HepG2 (cell line): ENCODE measurements around the gene GP9. TPM values are rescaled to one million over a fixed set of nuclear protein-coding genes. Genes with fewer than 3 reads are reported as not detected.

ENCODE experiments used
- CBX2 ChIP-seq, 2 experiments: fragments of 200-600 bp in 1 of 2; sonication (generic); formaldehyde crosslinking in 1 of 2; IDR thresholded peaks; 2 replicates each; pipeline versions ENCODE4 v1.7.0 to v1.8.1; 2018 to 2022; ENCODE audit warnings: low read depth in 2 of 2, low read length in 1 of 2, mild to moderate bottlenecking in 1 of 2, missing genetic modification reagents in 1 of 2
- CHD4 ChIP-seq: fragments of 200-600 bp; sonication (generic); IDR thresholded peaks from 2 replicates; pipeline ENCODE4 v1.7.0; 2017; ENCODE audit warnings: mild to moderate bottlenecking, low read length, borderline replicate concordance
- CTCF ChIP-seq: sonication (generic); formaldehyde crosslinking; IDR thresholded peaks from 2 replicates; pipeline ENCODE4 v1.5.0; 2020; ENCODE audit warnings: mild to moderate bottlenecking, missing genetic modification reagents, moderate library complexity
- ELF4 ChIP-seq: sonication (generic); formaldehyde crosslinking; IDR thresholded peaks from 2 replicates; pipeline ENCODE4 v1.5.0; 2020; ENCODE audit warnings: missing genetic modification reagents, mild to moderate bottlenecking, moderate library complexity, borderline replicate concordance
- FOXC1 ChIP-seq: sonication (generic); formaldehyde crosslinking; IDR thresholded peaks from 2 replicates; pipeline ENCODE4 v1.8.0; 2022; ENCODE audit warnings: mild to moderate bottlenecking, missing genetic modification reagents, borderline replicate concordance
- GATAD2A ChIP-seq: IDR thresholded peaks from 2 replicates; pipeline ENCODE4 v1.6.1; 2016
- JUN ChIP-seq: sonication (generic); formaldehyde crosslinking; IDR thresholded peaks from 2 replicates; pipeline ENCODE4 v1.4.0; 2020; ENCODE audit warnings: mild to moderate bottlenecking, missing genetic modification reagents
- MNT ChIP-seq: fragments of 450-650 bp; IDR thresholded peaks from 2 replicates; pipeline ENCODE4 v1.6.1; 2016
- NFE2 ChIP-seq: sonication (generic); formaldehyde crosslinking; IDR thresholded peaks from 2 replicates; pipeline ENCODE4 v1.4.0; 2020; ENCODE audit warnings: missing genetic modification reagents
- SIX4 ChIP-seq: sonication (generic); formaldehyde crosslinking; IDR thresholded peaks from 2 replicates; pipeline ENCODE4 v1.4.0; 2020; ENCODE audit warnings: missing genetic modification reagents
- TAF15 ChIP-seq: fragments of 200-400 bp; formaldehyde crosslinking; IDR thresholded peaks from one replicate; pipeline ENCODE4 v1.6.1; 2018; ENCODE audit warnings: mild to moderate bottlenecking, low read depth, low read length; ENCODE audit not compliant: poor library complexity, severe bottlenecking
- TBX2 ChIP-seq: sonication (generic); formaldehyde crosslinking; IDR thresholded peaks from 2 replicates; pipeline ENCODE4 v1.5.0; 2020; ENCODE audit warnings: missing genetic modification reagents, mild to moderate bottlenecking, borderline replicate concordance
- TOE1 ChIP-seq: sonication (generic); formaldehyde crosslinking; IDR thresholded peaks from 2 replicates; pipeline ENCODE4 v1.4.0; 2020; ENCODE audit warnings: mild to moderate bottlenecking, missing genetic modification reagents
- ZBTB2 ChIP-seq: sonication (generic); formaldehyde crosslinking; IDR thresholded peaks from 2 replicates; pipeline ENCODE4 v1.8.0; 2022; ENCODE audit warnings: low read depth, missing genetic modification reagents
- ZSCAN21 ChIP-seq: sonication (generic); formaldehyde crosslinking; IDR thresholded peaks from 2 replicates; pipeline ENCODE4 v1.8.0; 2022; ENCODE audit warnings: mild to moderate bottlenecking, missing genetic modification reagents, moderate library complexity, borderline replicate concordance
- polyA plus RNA-seq, 8 experiments: library from polyadenylated mRNA; depleted of rRNA in 3 of 8; stranded (reverse) in 7 of 8; unstranded in 1 of 8; fragments of >200 nt; fragmentation: Illumina TruSeq in 4 of 8; extraction: Trizol in 4 of 8; gene quantifications; 2 replicates each; pipeline versions ENCODE4 v1.2.1 to v1.2.3, GENCODE V29; 2011 to 2016; ENCODE audit warnings: low read depth in 4 of 8, missing spikeins in 1 of 8, mixed read lengths in 1 of 8; ENCODE audit not compliant: insufficient read depth in 1 of 8
- total RNA-seq, 5 experiments: library from RNA; depleted of rRNA; stranded (reverse); fragments of >200 nt; fragmentation: Illumina TruSeq; extraction: Trizol; gene quantifications; 2 replicates each; pipeline ENCODE4 v1.2.3, GENCODE V29; 2016; ENCODE audit warnings: low read depth in 1 of 5
- TF ChIP-seq, protein P1 (sequence below): sonication (generic); formaldehyde crosslinking; IDR thresholded peaks from 2 replicates; pipeline ENCODE4 v1.5.0; 2020; ENCODE audit warnings: mild to moderate bottlenecking, missing genetic modification reagents, borderline replicate concordance
- TF ChIP-seq, protein P2 (sequence below): sonication (generic); formaldehyde crosslinking; conservative IDR thresholded peaks from 2 replicates; pipeline ENCODE4 v1.4.0; 2020; ENCODE audit warnings: missing genetic modification reagents
- TF ChIP-seq, protein P3 (sequence below): sonication (generic); formaldehyde crosslinking; IDR thresholded peaks from 2 replicates; pipeline ENCODE4 v1.4.0; 2020; ENCODE audit warnings: mild to moderate bottlenecking, low read depth, missing genetic modification reagents

Gene GP9
- total and polyA plus RNA-seq, 2 of the 13 experiments (the other 11 are each of a cell fraction or from before 2014, with no cell fraction given): not detected

- TF ChIP-seq, protein P1, sequence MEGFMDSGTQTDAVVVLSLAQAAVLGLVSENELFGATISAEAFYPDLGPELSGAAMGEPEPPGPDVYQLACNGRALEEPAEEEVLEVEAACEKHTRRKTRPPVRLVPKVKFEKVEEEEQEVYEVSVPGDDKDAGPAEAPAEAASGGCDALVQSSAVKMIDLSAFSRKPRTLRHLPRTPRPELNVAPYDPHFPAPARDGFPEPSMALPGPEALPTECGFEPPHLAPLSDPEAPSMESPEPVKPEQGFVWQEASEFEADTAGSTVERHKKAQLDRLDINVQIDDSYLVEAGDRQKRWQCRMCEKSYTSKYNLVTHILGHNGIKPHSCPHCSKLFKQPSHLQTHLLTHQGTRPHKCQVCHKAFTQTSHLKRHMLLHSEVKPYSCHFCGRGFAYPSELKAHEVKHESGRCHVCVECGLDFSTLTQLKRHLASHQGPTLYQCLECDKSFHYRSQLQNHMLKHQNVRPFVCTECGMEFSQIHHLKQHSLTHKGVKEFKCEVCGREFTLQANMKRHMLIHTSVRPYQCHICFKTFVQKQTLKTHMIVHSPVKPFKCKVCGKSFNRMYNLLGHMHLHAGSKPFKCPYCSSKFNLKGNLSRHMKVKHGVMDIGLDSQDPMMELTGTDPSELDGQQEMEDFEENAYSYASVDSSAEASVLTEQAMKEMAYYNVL (CRISPR knock-in tag): no peak
- TF ChIP-seq, protein P2, sequence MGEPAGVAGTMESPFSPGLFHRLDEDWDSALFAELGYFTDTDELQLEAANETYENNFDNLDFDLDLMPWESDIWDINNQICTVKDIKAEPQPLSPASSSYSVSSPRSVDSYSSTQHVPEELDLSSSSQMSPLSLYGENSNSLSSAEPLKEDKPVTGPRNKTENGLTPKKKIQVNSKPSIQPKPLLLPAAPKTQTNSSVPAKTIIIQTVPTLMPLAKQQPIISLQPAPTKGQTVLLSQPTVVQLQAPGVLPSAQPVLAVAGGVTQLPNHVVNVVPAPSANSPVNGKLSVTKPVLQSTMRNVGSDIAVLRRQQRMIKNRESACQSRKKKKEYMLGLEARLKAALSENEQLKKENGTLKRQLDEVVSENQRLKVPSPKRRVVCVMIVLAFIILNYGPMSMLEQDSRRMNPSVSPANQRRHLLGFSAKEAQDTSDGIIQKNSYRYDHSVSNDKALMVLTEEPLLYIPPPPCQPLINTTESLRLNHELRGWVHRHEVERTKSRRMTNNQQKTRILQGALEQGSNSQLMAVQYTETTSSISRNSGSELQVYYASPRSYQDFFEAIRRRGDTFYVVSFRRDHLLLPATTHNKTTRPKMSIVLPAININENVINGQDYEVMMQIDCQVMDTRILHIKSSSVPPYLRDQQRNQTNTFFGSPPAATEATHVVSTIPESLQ (CRISPR knock-in tag): no peak
- TF ChIP-seq TAF15 (no peak), TOE1 (no peak), ZBTB2 (no peak), ZSCAN21 (CRISPR knock-in tag) (no peak), SIX4 (CRISPR knock-in tag) (no peak), CBX2 (IDR thresholded peaks at IDR 0.05; ENCODE audit: low read depth, low read length) (no peak), CBX2 (CRISPR knock-in tag; IDR thresholded peaks at IDR 0.05; ENCODE audit: low read depth) (no peak), FOXC1 (CRISPR knock-in tag) (no peak), CTCF (CRISPR knock-in tag) (no peak), ELF4 (CRISPR knock-in tag) (no peak), GATAD2A (CRISPR knock-in tag) (no peak), CHD4 (no peak), TBX2 (CRISPR knock-in tag) (no peak), MNT (no peak), NFE2 (CRISPR knock-in tag) (peak; percentile 73; the same call in 1 of the 2 replicates), JUN (CRISPR knock-in tag) (no peak)
- TF ChIP-seq, protein P3, sequence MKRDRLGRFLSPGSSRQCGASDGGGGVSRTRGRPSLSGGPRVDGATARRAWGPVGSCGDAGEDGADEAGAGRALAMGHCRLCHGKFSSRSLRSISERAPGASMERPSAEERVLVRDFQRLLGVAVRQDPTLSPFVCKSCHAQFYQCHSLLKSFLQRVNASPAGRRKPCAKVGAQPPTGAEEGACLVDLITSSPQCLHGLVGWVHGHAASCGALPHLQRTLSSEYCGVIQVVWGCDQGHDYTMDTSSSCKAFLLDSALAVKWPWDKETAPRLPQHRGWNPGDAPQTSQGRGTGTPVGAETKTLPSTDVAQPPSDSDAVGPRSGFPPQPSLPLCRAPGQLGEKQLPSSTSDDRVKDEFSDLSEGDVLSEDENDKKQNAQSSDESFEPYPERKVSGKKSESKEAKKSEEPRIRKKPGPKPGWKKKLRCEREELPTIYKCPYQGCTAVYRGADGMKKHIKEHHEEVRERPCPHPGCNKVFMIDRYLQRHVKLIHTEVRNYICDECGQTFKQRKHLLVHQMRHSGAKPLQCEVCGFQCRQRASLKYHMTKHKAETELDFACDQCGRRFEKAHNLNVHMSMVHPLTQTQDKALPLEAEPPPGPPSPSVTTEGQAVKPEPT (CRISPR knock-in tag): no peak
These were observed 45.0 kb upstream of the GP9 start (continued) for GRCh38 chr3:129015388-129016105.
